HG02678 (cell line): ENCODE data around the gene PDE3B.
"Not testable (repeated sequence)": the region's sequence is repeated elsewhere in the genome, so short reads cannot be mapped to it uniquely, and the experiment has no call there.

Experiments
- ATAC-seq: cut with Tn5 transposase; IDR thresholded peaks from one replicate; pipeline ENCODE4 v1.9.1; 2021; ENCODE audit warnings: mild to moderate bottlenecking, moderate library complexity; ENCODE audit not compliant: unreplicated experiment

PDE3B gene

GRCh38 chr11:14742849-14743559 lies 99.4 kb downstream of the PDE3B start:
- no peak for ATAC-seq

DNA sequence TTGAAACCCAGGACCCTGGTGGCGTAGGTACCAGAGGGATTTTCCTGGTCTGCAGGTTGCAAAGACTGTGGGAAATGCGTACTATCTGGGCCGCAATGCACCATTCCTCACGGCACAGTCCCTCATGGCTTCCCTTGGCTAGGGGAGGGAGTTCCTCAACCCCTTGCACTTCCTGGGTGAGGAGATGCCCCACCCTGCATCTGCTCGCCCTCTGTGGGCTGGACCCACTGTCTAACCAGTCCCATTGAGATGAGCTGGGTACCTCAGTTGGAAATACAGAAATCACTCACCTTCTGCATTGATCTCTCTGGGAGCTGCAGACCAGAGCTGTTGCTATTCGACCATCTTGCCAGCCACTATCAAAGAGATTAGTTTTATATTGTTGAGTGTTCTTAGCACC lies 100.1 kb downstream of the PDE3B start:
- not testable (repeated sequence) for ATAC-seq

GRCh38 chr11:14746857-14747395 lies 103.3 kb downstream of the PDE3B start:
- ATAC-seq = no peak

- ATAC-seq = no peak
Observed at GRCh38 chr11:14748090-14748489, 104.5 kb downstream of the PDE3B start.

GRCh38 chr11:14750911-14751310 lies 107.3 kb downstream of the PDE3B start:
- ATAC-seq = no peak

GRCh38 chr11:14751975-14752407 lies 108.4 kb downstream of the PDE3B start:
- ATAC-seq = no peak

GRCh38 chr11:14755140-14755539 lies 111.5 kb downstream of the PDE3B start:
- no peak for ATAC-seq

GRCh38 chr11:14756349-14756748 lies 112.7 kb downstream of the PDE3B start:
- no peak for ATAC-seq

DNA sequence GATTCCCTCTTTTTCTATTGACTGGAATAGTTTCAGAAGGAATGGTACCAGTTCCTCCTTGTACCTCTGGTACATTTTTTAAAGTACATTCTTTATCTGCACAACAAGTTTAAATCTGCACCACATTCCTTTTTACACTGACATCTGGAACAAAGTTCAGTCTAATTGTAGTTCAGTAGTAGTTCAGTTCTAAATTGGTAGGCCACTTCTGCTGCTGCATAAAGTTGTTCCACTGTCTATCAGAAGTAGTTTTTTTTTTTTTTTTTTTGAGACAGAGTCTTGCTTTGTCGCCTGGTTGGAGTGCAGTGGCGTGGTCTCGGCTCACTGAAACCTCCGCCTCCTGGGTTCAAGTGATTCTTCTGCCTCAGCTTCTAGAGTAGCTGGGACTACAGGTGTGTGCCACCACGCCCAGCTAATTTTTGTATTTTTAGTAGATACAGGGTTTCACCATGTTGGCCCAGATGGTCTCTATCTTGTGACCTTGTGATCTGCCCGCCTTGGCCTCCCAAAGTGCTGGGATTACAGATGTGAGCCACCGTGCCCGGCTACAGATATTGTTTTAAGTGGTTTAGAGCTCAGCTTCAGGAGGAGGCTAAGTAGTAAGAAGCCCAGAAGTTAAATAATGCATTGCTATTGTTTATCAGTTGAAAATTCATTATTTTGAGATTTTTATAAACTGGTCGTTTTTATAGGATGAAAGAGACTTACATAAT lies 115.9 kb downstream of the PDE3B start:
- ATAC-seq = not testable (repeated sequence)

GRCh38 chr11:14764179-14764578 lies 120.6 kb downstream of the PDE3B start:
- no peak for ATAC-seq

DNA sequence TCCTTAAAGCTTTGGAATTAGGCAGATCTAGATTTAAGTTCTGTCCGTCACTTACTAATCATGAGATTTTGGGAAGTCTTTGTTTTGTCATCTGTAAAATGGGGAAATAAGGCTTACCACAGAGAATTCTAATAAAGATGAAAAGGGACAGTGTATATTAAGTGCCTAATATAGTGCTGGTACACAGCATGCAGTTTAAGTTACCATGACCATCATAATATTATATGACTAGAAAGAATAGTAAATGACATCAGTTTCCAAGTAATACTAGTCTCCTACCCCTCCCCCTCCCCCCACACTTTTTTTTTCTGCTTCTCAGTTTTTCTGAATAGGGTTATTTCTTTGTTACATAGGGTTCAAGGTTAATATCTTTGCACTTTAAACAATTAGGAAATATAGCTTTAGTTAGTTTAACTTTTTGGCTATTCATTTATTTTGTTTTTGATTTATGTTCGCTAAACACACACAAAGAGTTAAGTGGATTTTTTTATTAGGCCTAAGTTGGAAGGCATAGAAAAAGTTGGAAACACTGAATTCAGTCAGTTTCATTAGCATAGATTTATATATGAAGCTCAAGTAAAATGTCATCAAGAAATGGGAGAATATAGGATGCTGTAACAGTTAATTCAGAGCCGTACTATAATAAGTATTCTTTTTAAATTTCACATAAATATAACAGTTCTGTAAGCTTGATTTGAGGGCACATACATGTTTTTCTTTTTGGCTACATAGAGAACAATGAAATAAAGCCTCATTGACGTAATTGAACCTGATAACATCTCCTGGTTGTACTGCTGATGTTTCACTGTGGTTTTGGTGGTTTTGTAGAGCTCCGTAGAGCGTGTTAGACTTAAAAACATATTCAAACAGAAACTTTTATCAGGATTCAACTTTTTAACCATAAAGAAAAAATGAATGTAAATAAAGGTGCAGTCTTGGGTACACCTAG lies 121.2 kb downstream of the PDE3B start:
- ATAC-seq = peak; percentile 93

DNA sequence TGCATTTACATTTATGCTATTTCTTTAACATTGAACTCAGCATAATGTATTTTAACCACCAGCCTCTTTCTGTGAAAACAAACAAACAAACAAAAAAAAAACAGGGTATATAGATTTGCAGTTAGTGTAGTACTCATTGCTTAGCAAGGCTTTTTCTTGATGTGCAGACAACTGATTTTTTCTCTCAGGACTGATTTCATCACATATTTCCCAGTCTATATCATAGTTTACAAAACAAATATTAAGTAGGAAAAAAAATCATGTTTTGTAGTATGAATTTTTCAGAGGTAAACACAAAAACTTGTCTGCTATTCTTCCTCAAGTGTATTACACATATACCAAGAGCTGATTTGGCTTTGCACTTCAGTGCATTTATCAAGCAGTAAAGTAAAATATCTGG lies 123.0 kb downstream of the PDE3B start:
- no peak for ATAC-seq

- ATAC-seq = peak; percentile 66
Observed at GRCh38 chr11:14768526-14769188, 125.1 kb downstream of the PDE3B start.

DNA sequence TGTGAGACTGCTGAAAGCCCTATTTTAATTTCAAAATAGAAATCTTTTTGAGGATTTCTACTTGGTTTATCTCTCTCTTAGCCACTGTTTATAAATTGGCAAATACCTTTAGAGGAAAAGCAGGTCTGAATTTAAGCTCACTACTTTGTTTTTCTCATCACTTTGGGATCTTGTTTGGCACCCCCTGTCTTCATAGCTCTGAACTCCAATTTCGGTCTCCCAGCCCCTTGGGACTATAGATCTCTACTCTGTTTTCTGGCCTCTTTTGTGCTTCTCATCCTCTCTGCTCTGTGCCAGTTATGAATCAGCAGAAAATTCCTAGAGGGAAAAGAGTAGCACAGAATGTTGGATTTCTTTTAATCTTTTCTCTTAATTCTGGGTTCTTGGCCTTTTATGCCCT lies 130.2 kb downstream of the PDE3B start:
- no peak for ATAC-seq

DNA sequence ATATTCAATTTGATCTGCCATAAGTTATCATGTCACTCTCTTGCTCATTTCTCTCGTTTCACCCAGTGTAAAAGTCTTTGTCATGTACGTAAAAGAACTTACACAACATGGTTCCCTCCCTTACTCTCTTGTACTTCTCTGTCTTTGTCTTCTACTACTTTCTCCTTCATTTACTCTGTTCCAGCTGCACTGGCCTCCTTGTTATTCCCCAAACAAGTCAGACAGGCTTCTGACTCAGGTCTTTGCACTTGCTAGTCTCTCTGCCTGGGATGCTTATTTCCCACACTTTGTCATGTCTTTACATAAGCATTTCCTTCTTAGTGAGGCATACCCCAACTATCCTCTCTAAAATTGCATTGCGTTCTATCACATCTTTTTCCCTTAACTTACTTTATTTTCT lies 131.1 kb downstream of the PDE3B start:
- ATAC-seq = no peak

DNA sequence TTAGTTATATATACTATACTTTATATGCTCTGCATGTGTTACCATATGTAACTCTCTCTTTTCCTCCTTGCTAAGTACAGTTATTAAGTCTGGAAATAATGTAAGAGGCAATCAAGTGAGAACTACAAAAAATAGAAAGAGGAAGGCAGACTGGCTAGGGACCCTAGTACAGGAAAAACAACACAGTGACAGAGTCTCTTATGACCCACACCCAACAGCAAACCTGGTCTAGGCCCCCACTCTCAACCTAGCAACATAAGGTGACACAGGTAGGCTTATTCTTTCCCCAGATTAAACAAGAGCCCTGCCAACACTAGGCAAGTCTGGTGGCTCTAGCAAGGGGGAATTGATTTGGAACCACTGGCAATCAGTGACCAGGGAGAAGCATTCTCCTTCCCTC lies 132.3 kb downstream of the PDE3B start:
- no peak for ATAC-seq

DNA sequence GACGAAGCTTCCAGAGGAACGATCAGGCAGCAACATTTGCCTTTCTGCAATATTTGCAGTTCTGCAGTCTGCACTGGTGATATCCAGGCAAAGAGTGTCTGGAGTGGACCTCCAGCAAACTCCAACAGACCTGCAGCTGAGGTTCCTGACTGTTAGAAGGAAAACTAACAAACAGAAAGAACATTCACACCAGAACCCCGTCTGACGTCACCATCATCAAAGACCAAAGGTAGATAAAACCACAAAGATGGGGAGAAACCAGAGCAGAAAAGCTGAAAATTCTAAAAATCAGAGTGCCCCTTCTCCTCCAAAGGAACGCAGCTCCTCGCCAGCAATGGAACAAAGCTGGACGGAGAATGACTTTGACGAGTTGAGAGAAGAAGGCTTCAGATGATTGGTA lies 134.9 kb downstream of the PDE3B start:
- not testable (repeated sequence) for ATAC-seq

GRCh38 chr11:14783788-14784187 lies 140.2 kb downstream of the PDE3B start:
- no peak for ATAC-seq

DNA sequence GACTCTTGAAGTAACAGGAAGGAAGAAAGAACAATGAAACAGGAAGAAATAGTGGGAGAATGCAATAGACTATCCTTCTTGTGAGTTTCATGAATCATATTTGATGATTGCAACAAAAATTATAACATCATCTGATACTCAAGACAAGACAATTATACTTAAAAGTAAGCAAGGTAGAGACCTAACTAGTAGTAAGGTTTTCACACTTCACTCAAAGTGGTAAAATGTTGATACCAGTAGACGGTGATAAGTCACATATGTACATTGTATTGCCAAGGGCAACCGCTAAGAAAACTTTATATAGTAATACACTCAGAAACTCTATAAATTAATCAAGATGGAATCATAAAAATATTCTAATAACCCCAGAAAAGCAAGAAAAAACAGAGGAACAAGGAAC lies 140.6 kb downstream of the PDE3B start:
- no peak for ATAC-seq

DNA sequence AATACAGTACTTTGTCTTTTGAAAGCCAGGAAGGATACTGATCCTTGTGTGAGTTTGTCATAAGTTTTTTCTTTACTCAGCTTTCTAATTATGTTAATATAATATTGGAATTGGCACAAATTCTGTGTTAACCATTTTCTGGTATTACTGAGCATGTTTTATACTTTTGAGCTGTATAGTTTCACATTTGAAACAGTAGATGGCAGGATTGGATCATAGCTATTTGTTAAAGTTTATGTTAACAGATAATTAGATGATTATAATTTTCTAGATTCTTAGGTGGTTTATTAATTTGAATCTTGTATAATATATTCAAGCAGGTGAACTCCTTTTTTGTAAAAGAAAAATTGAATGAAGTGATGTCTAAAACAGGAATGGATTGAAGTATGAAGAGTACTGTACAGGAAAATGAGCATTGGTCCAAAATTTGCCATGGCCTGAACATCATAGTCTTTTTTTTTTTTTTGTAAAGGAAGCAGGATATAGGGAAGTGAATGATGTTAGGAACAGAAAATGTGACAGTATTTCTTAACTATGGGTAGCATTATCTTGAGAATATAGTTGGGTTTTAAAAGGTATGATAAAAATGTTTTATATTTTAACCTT lies 146.4 kb downstream of the PDE3B start:
- ATAC-seq = no peak
